ENCODE results near the gene DDIAS. TPM values are rescaled to one million over a fixed set of nuclear protein-coding genes. Genes with fewer than 3 reads are reported as not detected.

DDIAS gene
- total RNA-seq, 1 donor, result 5.6 TPM

DNA sequence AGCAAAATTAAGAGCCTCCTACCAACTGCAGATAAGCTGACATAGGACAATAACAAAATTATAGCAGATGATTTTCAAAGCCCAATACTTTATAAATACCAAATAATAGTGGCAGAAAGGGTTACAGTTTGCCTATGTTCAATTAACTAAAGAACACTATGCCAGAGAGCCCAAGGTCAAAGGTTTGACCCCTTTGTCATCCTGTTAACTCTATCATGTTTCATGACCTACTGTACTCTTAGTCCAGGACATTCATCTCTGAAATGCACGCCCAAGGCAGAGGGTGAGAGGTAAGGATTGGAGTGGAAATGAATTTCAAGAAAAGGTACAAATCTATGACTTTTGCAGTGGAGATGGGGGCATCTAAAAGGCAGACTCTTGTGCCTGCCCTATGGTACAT lies 70.6 kb downstream of the DDIAS start:
- H3K4me3 ChIP-seq (ENCODE audit: low read depth, low read length), result no peak overlapping the region
- no peak for DNase-seq (ENCODE audit: low read depth)
- TF ChIP-seq, protein P1, sequence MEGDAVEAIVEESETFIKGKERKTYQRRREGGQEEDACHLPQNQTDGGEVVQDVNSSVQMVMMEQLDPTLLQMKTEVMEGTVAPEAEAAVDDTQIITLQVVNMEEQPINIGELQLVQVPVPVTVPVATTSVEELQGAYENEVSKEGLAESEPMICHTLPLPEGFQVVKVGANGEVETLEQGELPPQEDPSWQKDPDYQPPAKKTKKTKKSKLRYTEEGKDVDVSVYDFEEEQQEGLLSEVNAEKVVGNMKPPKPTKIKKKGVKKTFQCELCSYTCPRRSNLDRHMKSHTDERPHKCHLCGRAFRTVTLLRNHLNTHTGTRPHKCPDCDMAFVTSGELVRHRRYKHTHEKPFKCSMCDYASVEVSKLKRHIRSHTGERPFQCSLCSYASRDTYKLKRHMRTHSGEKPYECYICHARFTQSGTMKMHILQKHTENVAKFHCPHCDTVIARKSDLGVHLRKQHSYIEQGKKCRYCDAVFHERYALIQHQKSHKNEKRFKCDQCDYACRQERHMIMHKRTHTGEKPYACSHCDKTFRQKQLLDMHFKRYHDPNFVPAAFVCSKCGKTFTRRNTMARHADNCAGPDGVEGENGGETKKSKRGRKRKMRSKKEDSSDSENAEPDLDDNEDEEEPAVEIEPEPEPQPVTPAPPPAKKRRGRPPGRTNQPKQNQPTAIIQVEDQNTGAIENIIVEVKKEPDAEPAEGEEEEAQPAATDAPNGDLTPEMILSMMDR (IDR thresholded peaks at IDR 0.05; ENCODE audit: insufficient read depth, low read depth, low read length), result no peak

DNA sequence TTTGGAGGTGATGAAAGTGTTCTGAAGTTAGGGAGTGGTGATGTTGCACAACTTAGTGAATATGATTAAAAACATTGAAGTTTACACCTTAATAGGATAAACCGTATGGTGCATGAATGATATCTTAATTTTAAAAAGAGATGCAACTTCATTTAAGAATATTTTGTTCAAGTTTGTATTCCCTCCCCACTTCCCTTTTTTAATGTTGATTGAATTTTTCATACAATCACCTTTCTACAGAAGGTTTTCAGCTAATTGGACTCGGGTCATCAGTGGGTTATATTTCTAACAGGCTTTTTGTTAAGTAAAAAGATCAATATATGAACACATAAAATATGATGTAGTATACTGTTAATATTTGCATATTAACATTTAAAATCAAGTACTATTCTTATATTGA lies 72.6 kb downstream of the DDIAS start:
- no peak overlapping the region for H3K4me3 ChIP-seq (ENCODE audit: low read depth, low read length)
- TF ChIP-seq, protein P1 (IDR thresholded peaks at IDR 0.05; ENCODE audit: insufficient read depth, low read depth, low read length), result no peak
- no peak for DNase-seq (ENCODE audit: low read depth)

DNA sequence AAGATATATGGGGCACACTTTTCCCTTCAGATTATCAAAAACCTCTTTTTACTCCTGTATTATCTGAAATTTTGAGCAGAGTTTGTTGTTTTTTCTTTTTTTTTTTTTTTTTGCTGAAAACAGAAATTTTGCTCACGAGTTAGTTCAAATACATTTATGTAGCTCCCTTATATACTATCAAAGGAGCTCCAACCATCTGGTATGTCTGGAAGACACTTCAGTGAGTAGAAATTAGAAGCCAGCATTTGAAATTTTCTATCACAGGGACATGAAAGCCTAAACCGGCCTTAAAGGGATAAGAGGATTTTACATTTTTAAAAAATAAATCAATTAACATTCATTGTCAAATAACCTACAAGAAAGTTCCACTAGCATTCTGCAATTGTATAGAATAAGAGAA lies 73.3 kb downstream of the DDIAS start:
- DNase-seq (ENCODE audit: low read depth), result no peak
- H3K4me3 ChIP-seq (ENCODE audit: low read depth, low read length), result no peak overlapping the region
- TF ChIP-seq, protein P1 (IDR thresholded peaks at IDR 0.05; ENCODE audit: insufficient read depth, low read depth, low read length), result no peak

DNA sequence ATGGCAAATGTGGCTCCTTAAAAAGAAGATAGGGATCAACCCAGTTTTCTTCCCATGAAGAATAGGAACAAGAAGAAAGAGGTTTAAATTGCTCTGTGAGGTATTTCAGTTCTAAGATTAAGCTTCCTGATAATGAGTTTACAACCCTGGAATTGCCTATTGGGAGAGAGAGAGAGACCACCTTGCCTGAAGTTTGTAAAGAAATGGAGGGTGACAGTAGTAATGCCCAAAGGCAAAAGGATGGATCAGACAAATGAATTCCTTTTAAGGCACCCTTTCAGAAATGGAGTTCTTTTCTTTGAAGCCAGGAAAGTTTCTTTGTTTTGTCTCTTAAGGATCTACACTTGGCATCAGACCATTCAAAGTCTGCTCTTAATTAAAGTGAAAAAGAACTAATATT lies 74.3 kb downstream of the DDIAS start:
- DNase-seq (ENCODE audit: low read depth), result no peak
- TF ChIP-seq, protein P1 (IDR thresholded peaks at IDR 0.05; ENCODE audit: insufficient read depth, low read depth, low read length), result no peak
- no peak overlapping the region for H3K4me3 ChIP-seq (ENCODE audit: low read depth, low read length)

DNA sequence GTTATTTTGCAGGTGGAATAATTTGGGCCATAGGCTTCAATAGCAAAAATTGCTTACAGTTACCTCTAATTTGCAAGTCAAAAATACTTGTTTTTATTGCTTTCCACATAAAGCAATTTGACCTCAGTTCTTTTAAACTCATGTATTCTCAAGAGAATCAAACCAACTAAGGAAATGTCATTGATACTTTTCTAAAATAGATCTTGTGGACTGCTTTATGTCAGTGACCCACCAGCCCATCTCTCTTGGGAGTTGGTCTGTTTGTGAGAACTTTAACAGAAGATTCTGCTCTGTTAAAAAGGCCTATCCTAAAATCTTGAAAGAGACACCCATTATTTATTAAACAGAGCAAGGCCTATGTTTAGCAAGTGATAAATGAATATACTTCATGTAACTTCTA lies 75.2 kb downstream of the DDIAS start:
- TF ChIP-seq, protein P1 (IDR thresholded peaks at IDR 0.05; ENCODE audit: insufficient read depth, low read depth, low read length), result no peak
- no peak overlapping the region for H3K4me3 ChIP-seq (ENCODE audit: low read depth, low read length)
- DNase-seq (ENCODE audit: low read depth), result no peak

DNA sequence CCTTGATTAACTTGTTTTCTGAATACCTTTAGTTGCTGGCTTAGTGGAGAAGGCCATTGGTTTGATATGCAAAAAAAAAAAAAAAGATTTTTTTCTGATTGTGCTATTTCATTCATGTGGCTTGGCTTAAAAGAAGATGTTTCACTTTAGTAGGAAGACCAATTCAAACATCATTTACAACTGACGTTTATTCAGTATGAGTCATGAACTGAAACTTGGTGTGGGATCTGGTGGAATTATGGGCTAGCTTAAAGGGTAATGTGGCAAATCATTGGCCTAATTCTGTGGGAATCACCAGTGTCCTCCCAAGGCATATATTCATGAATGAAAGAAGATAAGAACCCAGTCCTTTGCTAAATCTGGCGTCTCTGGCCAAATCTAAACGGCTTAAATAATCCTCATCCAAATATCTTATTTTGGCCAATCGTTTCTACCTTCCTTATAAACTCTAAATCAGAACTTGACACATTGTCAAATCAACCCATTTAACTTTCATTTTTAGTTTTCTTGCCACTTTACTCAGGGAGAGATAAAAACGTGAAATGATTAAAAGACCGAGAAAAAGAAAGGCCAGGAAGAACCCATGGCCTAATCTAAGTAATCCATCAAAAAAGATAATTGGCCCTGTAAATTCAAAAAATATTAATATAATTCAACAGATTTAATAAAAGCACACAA lies 77.0 kb downstream of the DDIAS start:
- no peak overlapping the region for H3K4me3 ChIP-seq (ENCODE audit: low read depth, low read length)
- DNase-seq (ENCODE audit: low read depth), result peak; percentile 79
- TF ChIP-seq, protein P1 (IDR thresholded peaks at IDR 0.05; ENCODE audit: insufficient read depth, low read depth, low read length), result no peak

DNA sequence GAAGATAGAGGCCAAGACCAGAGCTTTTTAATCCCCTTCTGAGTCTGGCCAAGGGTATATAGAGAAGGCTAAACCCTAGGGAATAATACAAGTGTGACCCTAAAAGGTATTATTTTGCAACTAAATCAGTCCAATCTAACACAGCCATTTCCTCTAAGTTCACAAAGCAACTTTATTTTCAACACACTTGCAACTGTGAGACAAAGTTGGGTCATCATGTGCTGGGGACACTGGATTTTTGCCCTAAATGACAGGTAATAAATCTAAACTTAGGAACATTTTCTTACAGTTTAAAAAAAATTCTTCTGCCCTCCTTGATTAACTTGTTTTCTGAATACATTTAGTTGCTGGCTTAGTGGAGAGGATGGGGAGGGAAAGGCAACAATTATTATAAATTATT lies 78.3 kb downstream of the DDIAS start:
- no peak overlapping the region for H3K4me3 ChIP-seq (ENCODE audit: low read depth, low read length)
- TF ChIP-seq, protein P1 (IDR thresholded peaks at IDR 0.05; ENCODE audit: insufficient read depth, low read depth, low read length), result no peak
- no peak for DNase-seq (ENCODE audit: low read depth)

Data from fibroblast of villous mesenchyme (primary cell).